GM23338 (cell line): ENCODE results near the gene WNT4.

Source experiments
- CREB1 ChIP-seq: fragments of 250-450 bp; sonication (Bioruptor Pico); IDR thresholded peaks from 2 replicates; pipeline ENCODE4 v1.5.0; 2020; ENCODE audit warnings: low read depth, mild to moderate bottlenecking, moderate library complexity
- EZH2phosphoT487 ChIP-seq: fragments of 200-600 bp; sonication (generic); IDR thresholded peaks from one replicate; pipeline ENCODE4 v1.8.1; 2018; ENCODE audit warnings: antibody characterized with exemption; ENCODE audit not compliant: unreplicated experiment
- TF ChIP-seq, protein P1 (sequence below), 2 experiments: fragments of 200-600 bp in 1 of 2; sonication (generic) in 1 of 2; conservative IDR thresholded peaks; 2 replicates each; pipeline versions ENCODE4 v1.5.1 to v1.6.1; 2016 to 2017; ENCODE audit warnings: antibody characterized with exemption in 2 of 2, low read depth in 2 of 2, mild to moderate bottlenecking in 2 of 2, moderate library complexity in 1 of 2

DNA sequence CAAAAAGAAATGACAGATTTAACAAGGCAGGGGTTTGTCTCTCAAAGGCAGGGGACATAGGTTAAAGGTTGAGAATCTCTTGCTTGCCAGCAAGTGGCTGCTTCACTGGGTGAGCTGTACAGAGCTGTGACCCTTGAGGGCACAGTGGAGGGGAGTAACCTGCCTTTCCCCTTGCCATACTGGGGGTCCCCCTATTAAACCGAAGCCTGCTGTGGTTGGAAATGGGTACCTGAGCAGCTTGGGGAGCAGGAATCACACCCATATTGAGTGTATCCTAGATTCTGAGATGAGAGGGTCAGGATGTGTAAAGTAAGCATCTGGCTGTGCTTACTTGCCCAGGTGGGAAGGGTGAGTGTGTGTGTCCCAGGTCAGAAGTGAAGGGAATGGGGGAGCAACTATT, 31.8 kb downstream of the WNT4 start:
- no peak for TF ChIP-seq EZH2phosphoT487
- no peak for TF ChIP-seq CREB1 (CRISPR knock-in tag)
- TF ChIP-seq, protein P1, sequence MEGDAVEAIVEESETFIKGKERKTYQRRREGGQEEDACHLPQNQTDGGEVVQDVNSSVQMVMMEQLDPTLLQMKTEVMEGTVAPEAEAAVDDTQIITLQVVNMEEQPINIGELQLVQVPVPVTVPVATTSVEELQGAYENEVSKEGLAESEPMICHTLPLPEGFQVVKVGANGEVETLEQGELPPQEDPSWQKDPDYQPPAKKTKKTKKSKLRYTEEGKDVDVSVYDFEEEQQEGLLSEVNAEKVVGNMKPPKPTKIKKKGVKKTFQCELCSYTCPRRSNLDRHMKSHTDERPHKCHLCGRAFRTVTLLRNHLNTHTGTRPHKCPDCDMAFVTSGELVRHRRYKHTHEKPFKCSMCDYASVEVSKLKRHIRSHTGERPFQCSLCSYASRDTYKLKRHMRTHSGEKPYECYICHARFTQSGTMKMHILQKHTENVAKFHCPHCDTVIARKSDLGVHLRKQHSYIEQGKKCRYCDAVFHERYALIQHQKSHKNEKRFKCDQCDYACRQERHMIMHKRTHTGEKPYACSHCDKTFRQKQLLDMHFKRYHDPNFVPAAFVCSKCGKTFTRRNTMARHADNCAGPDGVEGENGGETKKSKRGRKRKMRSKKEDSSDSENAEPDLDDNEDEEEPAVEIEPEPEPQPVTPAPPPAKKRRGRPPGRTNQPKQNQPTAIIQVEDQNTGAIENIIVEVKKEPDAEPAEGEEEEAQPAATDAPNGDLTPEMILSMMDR (conservative IDR thresholded peaks at IDR 0.05; ENCODE audit: low read depth in 2 of 2) = no peak
